ENCODE data around the gene DTNB.

DTNB gene

DNA sequence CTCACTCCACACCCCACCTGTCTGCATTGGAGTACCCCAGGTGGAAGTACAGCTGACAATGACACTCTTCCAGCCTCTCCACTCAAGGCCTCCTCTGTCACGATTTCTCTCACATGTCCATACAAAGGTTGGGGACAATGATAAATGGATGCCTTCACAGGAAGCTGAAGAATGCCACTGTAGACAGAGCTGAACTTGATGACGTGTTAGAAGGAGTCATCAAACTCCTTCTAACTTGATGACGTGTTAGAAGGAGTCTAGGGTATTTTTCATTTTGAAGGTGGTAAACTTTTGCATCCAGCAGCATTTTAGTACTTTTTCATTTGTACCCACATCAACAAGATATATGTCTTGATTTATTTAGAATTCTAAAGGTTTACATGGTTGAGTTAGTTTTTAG, 168.2 kb downstream of the DTNB start:
- H4K20me1 ChIP-seq (ENCODE audit: low read depth, low read length): no peaks in the 10 kb centered on the region
- no peaks in the 10 kb centered on the region for H3K27me3 ChIP-seq (ENCODE audit: low read length)
- no peaks in the 10 kb centered on the region for H3K36me3 ChIP-seq (ENCODE audit: low read length)
- H3K4me3 ChIP-seq (ENCODE audit: insufficient read depth, low read length, poor library complexity, severe bottlenecking): no peak overlapping the region
- no peaks in the 10 kb centered on the region for H3K79me2 ChIP-seq (ENCODE audit: insufficient read depth, low read length)
- TF ChIP-seq, protein P1, sequence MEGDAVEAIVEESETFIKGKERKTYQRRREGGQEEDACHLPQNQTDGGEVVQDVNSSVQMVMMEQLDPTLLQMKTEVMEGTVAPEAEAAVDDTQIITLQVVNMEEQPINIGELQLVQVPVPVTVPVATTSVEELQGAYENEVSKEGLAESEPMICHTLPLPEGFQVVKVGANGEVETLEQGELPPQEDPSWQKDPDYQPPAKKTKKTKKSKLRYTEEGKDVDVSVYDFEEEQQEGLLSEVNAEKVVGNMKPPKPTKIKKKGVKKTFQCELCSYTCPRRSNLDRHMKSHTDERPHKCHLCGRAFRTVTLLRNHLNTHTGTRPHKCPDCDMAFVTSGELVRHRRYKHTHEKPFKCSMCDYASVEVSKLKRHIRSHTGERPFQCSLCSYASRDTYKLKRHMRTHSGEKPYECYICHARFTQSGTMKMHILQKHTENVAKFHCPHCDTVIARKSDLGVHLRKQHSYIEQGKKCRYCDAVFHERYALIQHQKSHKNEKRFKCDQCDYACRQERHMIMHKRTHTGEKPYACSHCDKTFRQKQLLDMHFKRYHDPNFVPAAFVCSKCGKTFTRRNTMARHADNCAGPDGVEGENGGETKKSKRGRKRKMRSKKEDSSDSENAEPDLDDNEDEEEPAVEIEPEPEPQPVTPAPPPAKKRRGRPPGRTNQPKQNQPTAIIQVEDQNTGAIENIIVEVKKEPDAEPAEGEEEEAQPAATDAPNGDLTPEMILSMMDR (IDR thresholded peaks at IDR 0.05; ENCODE audit: insufficient read depth, low read length, poor library complexity, severe bottlenecking): no peak
- TF ChIP-seq EZH2phosphoT487 (conservative IDR thresholded peaks at IDR 0.05; ENCODE audit: low read length): no peak
- no peak overlapping the region for H3K4me2 ChIP-seq (ENCODE audit: low read depth, low read length, poor library complexity, severe bottlenecking)
- H3K9me2 ChIP-seq (replicated peaks; ENCODE audit: insufficient read depth, low read length): no peaks in the 10 kb centered on the region
- no peak overlapping the region for H2AFZ ChIP-seq (ENCODE audit: low read depth, low read length, severe bottlenecking)
- no peak overlapping the region for H3K9ac ChIP-seq (ENCODE audit: low read length)
- no peaks in the 10 kb centered on the region for H3F3A ChIP-seq (ENCODE audit: insufficient read depth)
- no peaks in the 10 kb centered on the region for H3K9me3 ChIP-seq (ENCODE audit: insufficient read depth, low read length)
- no peak overlapping the region for H3K27ac ChIP-seq (ENCODE audit: low read depth, low read length)

DNA sequence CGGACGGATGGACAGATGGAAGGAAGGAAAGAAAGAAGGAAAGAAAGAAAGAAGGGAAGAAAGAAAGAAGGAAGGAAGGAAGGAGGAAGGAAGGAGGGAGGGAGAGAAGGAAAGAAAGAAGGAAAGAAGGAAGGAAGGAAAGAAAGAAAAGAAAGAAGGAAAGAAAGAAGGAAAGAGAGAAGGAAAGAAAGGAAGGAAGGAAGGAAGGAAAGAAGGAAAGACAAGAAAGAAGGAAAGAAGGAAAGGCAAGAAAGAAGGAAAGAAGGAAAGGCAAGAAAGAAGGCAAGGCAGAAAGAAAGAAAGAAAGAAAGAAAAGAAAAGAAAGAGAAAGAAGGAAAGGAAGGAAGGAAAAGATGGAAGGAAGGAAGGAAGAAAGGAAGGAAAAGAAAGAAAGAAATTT, 169.1 kb downstream of the DTNB start:
- Histone ChIP-seq H3K4me2 (ENCODE audit: low read depth, low read length, poor library complexity, severe bottlenecking) (no peak overlapping the region), H3K4me3 (ENCODE audit: insufficient read depth, low read length, poor library complexity, severe bottlenecking) (no peak overlapping the region), H3K79me2 (ENCODE audit: insufficient read depth, low read length) (no peaks in the 10 kb centered on the region), H3F3A (ENCODE audit: insufficient read depth) (no peaks in the 10 kb centered on the region), H4K20me1 (ENCODE audit: low read depth, low read length) (no peaks in the 10 kb centered on the region), H3K9me3 (ENCODE audit: insufficient read depth, low read length) (no peaks in the 10 kb centered on the region), H3K36me3 (ENCODE audit: low read length) (no peaks in the 10 kb centered on the region), H3K27me3 (ENCODE audit: low read length) (no peaks in the 10 kb centered on the region), H3K9me2 (replicated peaks; ENCODE audit: insufficient read depth, low read length) (no peaks in the 10 kb centered on the region), H3K9ac (ENCODE audit: low read length) (no peak overlapping the region), H3K27ac (ENCODE audit: low read depth, low read length) (no peak overlapping the region), H2AFZ (ENCODE audit: low read depth, low read length, severe bottlenecking) (no peak overlapping the region)
- TF ChIP-seq, protein P1 (IDR thresholded peaks at IDR 0.05; ENCODE audit: insufficient read depth, low read length, poor library complexity, severe bottlenecking): no peak
- TF ChIP-seq EZH2phosphoT487 (conservative IDR thresholded peaks at IDR 0.05; ENCODE audit: low read length): no peak

DNA sequence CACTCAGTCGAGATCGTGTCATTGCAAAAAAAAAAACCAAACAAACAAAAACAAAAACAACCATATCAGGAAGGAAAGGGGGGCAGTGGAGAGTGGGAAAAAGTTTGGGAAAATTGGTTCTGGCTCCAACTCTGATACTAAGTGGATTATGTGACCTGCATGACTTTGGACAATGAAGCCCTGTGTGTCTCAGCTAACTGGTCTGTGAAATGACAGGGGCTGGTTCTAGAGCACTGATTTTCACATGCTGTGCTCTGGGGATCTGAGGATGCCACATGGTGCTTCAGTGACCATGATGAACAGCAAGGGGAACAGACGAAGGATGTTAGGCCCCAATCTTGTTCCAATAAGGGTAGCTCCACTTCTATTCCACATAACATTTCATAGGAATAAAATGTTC, 174.2 kb downstream of the DTNB start:
- Histone ChIP-seq H2AFZ (ENCODE audit: low read depth, low read length, severe bottlenecking) (no peak overlapping the region), H3F3A (ENCODE audit: insufficient read depth) (no peaks in the 10 kb centered on the region), H3K4me3 (ENCODE audit: insufficient read depth, low read length, poor library complexity, severe bottlenecking) (no peak overlapping the region), H3K9me3 (ENCODE audit: insufficient read depth, low read length) (no peaks in the 10 kb centered on the region), H3K27me3 (ENCODE audit: low read length) (no peaks in the 10 kb centered on the region), H3K9ac (ENCODE audit: low read length) (no peak overlapping the region), H3K79me2 (ENCODE audit: insufficient read depth, low read length) (no peaks in the 10 kb centered on the region), H3K36me3 (ENCODE audit: low read length) (no peaks in the 10 kb centered on the region), H3K27ac (ENCODE audit: low read depth, low read length) (no peak overlapping the region), H4K20me1 (ENCODE audit: low read depth, low read length) (no peaks in the 10 kb centered on the region), H3K9me2 (replicated peaks; ENCODE audit: insufficient read depth, low read length) (no peaks in the 10 kb centered on the region), H3K4me2 (ENCODE audit: low read depth, low read length, poor library complexity, severe bottlenecking) (no peak overlapping the region)
- no peak for TF ChIP-seq EZH2phosphoT487 (conservative IDR thresholded peaks at IDR 0.05; ENCODE audit: low read length)
- TF ChIP-seq, protein P1 (IDR thresholded peaks at IDR 0.05; ENCODE audit: insufficient read depth, low read length, poor library complexity, severe bottlenecking): no peak
